GM19467 (cell line): ENCODE results near the gene GAB1.

Experiments
- ATAC-seq: cut with Tn5 transposase; IDR thresholded peaks from one replicate; pipeline ENCODE4 v1.9.1; 2021; ENCODE audit warnings: mild to moderate bottlenecking, moderate library complexity; ENCODE audit not compliant: unreplicated experiment

GAB1 gene

DNA sequence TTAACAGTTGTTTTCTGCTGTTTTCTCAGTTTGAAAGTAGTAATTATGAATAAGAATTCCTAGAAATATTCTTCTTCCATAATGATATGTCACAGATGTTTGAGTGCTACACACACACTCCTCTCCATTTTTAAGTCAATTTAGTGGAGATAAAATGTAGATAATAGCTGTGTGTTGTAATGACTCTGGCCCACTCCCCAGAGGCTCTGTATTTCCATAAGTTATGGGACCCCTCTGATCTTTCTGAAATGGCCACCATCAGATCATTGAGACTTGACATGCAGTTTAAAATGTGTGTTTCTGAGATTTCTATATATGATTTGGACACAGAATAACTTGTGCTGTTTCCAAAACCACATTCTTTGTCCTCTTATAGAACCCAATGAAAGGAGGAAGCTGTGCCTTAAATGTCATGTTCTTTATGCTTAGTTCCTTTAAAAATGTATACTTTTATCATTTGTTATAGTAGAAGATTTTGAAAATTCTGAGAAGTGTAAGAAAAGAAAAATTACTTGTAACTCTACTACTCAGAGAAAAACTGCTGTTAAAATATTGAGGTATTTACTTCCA, 46.4 kb downstream of the GAB1 start:
- no peak for ATAC-seq

DNA sequence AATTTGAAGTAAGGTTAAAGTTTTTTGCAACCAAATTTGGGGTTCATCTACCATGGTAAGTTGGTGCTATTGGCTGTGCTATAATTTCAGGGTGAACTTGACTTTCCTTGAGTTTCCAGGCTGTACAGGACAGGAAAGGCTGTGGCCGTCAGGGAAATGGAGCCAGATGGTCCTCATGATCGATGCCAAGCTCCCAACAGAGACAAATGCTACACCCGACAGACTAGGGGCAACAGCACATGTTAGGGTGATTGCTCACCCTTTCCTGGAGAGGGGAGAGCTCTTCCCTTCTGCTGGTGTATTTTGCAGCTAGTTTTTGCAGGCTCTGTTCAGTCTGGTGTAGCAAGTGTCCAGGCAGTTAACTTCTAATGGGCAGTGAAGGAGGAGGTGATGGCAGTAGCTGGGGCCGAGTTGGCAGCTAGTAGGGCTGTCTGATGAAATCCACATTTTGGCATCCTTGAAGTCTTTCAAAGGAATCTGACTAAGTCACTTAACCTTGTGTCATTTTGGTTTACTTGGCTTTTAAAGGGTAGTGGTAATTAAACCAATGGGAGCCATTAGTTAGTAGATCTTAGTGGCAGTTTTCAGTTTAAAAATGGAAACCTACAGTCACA, 47.8 kb downstream of the GAB1 start:
- ATAC-seq: no peak

DNA sequence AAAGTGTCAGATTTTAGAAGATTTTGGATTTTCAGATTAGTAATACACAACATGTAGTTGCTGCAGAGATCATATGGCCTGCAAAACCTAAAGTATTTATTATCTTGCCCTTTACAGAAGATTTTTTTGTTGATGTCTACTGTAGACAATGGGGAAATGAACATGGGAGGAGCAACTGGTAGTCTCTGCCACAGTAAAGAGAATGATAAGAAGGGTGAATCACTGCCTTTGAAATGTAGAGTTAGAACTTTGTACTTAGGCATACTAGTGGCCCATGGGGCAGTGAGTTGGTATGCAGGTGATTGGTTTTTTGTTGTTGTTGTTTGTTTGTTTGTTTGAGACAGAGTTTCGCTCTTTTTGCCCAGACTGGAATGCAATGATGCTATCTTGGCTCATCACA, 50.1 kb downstream of the GAB1 start:
- ATAC-seq: no peak

DNA sequence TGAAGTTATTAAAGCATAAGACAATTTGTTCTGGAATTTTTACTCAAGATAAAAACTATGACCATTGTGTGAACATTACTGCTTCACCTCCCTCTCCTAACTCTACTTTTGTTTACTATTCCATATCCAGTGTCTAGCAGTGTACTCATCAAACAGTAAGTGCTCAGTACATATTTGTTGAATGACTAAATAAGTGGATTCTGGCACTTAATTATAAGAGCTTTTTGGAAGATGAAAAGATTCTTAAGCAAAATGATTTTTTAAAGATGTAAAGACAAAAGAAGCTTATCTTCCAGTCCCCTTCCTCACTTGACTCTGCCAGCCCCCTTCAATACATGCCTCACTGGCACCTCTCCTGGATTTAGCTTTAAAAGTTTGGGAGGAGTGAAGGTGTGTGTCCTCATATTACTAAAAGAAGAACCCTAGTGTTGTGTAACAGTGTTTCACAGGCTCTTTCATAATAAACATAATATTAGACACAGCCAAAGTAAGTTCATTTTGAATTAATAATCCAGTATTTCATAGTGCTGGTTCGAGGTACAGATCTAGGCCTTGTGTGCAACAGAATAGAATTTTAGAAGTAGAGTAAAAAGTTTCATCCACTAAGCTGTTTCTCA, 53.0 kb downstream of the GAB1 start:
- ATAC-seq: no peak

DNA sequence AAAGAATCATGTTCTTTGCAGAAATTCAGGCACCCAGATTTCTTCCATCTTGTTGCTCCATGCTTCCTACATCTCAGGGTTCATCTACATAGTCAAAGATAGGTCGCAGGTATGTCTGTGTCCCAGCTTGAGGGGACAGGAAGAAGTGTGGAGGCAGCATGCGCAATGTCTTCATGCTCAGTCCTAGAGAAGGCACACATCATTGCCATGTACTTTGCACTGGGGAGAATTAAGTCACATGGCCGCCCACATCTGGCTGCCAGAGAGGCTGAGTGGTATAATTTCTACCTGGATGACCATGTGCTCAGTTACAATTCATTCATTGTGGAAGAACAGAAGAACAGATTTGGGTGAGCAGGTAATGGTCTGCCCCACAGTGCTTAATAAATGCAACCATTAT, 54.1 kb downstream of the GAB1 start:
- ATAC-seq: no peak

DNA sequence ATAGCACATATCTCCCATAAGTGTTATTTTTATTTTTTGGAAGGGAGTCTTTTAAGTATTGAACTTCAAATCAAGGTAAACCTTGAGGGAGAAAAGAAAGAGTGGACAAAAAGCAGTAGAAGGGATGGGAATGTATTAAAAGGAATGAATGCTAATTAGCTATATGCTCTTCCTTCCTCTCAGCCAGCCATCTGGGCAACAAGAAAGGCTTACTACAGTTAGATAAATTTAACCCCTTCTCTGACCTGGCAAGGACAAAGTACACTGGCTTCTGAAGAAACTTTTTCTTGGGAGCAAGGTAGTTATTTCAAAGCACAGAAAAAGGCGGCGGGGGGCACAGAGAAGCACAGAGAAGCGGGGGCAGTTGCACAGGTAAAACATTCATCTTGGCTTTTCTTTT, 54.6 kb downstream of the GAB1 start:
- no peak for ATAC-seq

DNA sequence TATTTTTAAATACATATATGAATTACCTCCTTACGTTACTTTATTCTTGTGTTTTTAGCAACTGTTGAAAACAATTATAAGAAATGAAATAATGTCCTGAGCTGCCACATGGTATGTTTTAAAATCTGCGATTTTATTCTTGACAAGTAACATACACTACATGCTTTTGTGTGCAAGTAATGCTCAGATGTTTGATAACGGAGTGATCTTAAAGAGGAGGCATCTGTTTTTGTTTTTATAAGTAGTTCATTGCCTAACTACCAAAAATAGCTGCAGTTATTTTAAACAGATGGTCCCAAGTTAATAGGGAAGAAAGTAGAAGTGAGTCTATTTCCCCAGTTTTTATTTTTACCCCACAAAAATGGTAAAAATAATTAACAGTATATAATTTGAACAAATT, 55.2 kb downstream of the GAB1 start:
- ATAC-seq: no peak

DNA sequence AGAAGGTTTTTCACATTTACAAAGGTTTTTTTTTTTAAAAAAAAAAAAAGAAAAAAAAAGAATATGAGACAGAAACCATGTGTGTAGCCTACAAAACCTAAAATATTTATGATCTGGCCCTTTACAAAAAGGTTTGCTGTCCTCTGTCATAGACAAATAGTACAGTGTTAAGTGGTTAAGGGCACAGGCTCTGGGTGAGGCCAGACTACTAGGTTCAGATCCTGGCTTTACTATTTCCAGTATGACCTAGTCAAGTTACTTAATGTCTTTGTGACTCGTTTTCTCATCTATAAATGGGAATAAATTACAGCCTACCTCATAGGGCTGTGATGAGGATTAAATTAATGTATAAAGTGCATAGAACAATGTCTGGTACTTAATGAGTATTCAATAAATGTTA, 56.5 kb downstream of the GAB1 start:
- no peak for ATAC-seq

DNA sequence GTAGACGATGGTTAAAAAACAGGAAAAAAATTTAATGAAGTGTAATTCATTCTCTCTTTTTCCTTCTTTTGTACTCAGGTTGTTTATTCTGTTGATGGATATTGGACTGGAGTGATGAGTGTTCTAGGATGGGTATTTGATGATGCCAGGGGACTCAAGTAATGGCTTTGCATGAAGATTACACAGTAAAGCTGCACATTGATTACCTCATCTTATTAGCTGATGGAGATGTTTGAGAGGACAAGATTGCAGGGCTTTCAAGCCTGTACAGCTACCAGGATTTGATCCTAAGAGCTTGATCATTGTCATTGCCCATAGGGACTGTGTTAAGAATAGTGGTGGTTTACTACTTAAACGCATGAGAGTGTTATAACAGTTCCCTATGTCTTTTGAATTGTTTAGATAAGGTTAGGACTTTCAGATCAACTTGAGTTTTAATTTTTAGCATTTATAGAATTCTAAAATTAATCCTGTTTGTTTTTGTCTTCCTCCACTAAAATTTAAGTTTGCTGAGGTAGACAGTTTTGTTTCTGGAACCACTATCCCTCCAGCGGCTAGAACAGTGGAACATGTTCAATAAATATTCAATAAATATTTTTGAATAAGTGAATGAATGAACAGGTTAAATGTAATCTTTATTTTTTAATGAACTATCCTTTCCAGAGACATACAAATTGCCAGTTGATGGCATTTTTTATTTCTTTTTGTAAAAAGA, 58.2 kb downstream of the GAB1 start:
- ATAC-seq: no peak

DNA sequence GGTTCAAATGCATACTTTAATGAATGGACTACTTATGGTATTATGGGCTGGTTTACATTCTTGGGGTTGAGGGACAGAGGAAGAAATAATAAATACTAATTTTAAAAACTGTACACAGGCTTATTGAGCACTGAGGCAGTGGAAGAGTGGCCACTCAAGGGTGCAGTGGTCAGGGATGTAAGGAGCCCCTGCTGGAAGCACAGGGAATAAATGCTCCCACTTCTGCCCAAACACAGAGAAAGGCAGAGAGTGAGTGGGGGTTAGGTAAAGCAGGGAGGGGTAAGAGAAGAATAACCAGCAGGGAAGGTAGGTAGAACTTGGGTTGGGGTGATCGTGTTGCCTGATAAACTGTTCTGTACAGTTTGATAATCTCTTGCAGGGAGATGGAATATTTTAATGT, 60.0 kb downstream of the GAB1 start:
- ATAC-seq: no peak

DNA sequence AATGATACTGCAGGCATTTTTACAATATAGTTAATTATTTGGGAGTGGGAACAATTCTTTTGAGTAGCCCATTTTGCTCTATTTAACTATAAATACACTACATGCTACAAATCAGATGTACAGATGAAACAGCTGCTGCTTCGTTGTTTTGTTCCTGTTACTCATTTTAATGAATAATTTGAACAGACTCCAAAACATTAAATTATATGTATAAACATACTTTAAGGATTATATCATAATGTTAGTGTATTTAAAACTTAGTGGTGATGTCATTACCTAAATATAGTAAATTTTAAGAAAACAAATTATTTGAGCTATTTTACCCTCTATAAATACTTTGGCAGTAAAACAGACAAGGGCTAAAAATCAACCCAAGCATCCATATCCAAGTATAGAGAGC, 60.7 kb downstream of the GAB1 start:
- ATAC-seq: no peak

DNA sequence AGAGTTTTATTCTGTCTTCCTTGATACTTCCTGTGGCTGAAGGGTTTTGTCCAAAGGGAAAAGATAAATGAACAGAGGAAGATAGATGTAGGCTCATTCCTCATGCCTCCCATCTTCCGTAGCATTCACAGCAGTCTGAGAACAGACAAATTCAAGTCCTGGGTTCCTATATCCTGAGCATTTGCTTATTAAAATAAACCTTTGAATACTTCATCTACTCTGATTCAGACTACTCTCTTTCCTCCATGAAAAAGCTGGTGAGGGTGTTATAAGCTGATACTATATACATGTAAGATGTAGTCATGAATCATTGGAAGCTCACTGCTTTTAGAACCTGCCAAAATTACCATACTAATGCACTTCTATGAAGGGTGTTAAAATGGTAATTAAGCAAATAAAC, 61.2 kb downstream of the GAB1 start:
- ATAC-seq: no peak

DNA sequence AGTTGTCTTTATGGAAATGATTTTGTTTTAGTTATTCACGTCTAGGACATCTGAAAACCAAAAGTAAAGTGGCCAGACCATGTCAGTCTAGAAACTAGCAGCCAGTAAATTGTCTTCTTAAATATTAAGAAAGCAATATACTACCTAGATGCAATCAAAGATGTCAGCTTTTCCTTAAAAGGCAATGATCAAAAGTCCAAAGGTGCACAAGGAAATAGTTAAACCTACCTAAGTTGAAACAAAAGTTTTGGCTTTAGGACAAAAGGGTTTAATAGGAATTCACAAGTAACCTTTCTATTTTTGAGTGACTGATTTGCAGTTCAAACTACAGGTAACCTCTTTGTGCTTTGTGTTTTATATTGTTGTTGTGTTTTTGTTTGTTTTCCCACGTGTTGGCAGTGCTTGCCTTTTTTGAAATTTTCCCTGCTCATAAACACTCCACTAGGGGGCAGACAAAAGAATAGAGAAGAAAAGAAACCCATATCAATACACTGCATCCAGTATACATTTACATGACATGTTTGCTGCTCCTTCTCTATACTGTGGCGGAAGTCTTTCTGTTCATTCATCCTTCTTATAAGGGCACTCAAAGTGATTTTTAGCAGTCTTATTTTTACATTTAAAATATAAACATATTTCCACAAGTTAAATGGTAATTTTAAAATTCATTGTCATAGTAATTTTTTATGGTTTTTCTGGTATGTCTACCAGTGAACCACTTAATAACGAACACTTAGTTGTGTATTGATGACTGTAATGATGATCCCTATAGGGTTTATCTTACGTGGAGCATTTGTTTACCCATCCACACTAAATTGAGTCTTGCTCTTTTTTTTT, 62.7 kb downstream of the GAB1 start:
- ATAC-seq: peak; percentile 68

DNA sequence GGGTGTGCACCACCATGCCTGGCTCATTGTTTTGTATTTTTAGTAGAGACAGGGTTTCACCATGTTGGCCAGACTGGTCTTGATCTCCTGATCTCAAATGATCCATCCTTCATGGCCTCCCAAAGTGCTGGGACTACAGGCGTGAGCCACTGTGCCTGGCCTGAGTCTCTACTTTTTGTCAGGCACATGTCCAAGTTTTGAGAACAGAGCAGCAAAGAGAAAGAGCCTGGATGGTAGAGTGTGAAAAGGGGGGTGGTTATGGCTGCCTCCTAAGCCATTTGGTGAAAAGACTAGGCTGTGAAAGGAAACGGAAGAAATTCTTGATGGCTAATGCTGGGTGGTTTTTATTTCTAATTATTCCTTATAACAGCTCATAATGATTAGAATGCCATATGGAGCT, 63.4 kb downstream of the GAB1 start:
- no peak for ATAC-seq

DNA sequence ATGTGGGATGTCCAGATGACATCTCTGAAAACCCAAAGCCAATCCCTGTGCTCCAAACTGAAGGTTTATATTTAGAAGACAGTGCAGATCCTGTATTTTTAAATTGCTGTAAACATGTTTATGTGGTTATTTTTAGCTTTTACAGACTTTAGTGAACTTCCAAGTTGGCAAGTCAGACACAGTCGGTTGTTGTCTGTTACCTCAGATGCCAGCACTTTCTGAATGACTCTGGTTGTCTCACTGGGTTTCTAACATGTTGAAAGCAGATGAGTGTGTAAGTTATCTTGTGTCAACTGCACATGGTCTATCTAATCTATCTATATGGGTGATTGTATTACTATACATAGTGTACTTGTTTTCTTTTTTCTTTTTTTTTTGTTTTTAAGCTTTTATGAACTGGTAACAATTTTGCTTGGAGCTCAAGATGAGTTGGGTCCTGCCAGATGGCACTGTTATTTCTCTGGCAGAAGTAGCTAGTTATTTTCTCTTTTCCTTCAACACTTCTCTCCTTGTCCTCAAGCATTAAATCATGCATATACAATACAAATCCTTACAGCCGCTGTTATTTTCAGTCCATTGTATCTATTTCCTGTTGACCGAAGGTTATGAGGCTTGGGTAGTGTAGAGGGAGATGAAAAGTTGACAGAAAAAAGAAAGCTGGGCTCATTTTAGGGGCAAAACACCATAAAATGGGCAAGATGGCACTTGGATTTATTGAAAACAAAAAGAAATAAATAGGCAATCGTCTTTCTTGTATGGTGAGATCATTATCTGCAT, 66.3 kb downstream of the GAB1 start:
- no peak for ATAC-seq

DNA sequence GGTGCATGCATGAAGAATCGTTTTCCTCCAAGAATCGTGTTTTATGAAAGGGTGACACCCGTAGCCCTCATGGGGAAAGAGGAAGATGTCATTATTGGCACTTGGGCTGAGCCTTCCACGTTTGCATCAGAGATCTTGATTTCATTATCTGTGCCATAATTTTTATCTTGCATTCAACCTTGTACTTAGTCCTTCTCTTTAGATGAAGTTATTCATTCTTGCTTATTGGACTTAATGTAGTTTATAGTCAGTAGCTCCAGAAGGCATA, 66.8 kb downstream of the GAB1 start:
- ATAC-seq: no peak

DNA sequence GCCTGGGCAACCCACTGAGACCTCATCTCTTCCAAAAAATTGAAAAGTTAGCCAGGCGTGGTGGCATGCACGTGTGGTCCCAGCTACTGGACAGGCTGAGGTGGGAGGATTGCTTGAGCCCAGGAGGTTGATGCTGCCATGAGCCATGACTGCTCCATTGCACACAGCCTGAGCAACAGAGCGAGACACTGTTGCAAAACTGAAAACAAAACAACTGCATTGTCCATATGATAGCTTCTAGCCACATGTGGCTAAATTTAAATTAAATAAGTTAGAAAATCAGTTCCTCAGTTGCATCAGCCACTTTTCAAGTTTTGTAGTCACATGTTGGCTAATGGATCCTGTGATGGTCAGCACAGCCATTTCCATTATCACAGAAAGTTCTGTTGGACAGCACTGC, 67.9 kb downstream of the GAB1 start:
- peak; percentile 93 for ATAC-seq

DNA sequence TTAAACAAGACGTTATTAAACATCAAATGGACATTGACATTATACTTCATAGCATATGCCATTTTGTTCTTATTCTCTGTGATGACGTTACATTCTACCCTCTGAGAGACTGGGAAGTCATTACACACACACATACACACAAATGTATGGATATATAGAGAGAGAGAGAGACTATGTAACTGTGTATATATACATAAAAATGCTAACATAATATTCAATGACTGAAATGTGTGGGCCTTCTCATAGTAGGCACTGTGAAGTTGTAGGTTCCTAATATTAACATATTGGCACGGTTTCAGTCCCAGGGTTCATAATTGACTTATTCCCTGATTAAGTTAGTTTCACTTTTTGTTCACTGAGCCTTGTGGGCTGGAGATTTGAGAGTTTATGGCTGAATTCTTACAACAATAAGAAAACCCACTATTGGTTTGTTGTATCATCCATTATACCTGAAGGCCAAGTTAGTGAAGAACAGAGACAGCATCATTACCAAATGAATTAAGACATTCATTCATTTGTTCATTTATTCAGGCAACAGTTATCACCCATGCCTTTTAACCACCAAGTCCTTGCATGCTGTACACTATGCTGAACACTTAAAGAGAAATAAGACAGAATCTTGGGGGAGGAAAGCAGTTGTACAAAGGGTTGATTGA, 68.5 kb downstream of the GAB1 start:
- ATAC-seq: no peak

DNA sequence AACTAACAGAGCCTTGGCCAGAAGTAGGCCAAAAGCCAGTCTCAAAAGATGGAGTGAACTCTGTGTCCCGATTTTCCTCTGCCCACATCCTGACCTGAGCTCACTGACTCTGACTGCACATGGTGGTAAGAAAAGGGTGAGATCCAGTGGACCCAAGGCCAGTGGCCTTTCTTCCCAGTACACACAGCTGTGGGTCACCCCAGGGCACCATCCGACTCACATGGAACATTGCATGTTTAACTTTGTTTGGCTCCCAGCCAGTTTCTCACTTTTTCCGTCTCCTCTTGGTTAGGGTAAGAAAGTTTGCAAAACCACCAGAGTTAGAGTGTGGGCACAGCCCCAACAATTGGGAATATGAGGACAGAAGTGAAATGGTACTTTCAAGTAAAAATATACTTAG, 69.8 kb downstream of the GAB1 start:
- no peak for ATAC-seq

DNA sequence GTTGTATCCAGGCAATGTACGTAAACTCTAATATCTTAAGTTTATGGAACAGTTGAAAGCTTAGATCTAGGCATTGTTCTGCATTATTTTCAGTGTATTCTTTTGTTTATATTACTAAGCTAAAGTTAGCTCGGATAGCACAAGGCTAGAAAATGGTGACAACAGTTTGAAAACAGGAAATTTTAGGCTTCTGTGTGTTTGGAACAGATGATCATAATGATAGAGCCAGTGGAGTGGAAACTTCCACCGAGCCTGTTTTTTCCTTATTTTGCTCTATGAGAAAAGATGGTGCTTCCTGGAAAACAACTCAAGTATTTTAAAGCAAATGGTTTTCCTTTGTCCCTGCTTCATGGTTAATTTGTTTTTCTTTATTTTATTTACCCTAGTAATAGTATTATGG, 70.8 kb downstream of the GAB1 start:
- no peak for ATAC-seq
